RWPE2 (cell line): ENCODE data around the gene ST3GAL5.

Experiments
- ATAC-seq: fragments of 200-7000 bp; cut with Tn5 transposase; 3 replicates; pipeline ENCODE4 v1.9.1; 2021; ENCODE audit warnings: low read depth
- DNase-seq: peaks from one replicate; pipeline ENCODE4 v3.0.0-alpha.2; 2020; ENCODE audit warnings: low spot score
- H3K27ac ChIP-seq: fragments of 450-650 bp; 2 replicates; pipeline ENCODE4 v1.5.1; 2017; ENCODE audit warnings: mild to moderate bottlenecking; ENCODE audit not compliant: poor library complexity, severe bottlenecking
- H3K27me3 ChIP-seq: fragments of 250-450 bp; sonication (Bioruptor Pico); 2 replicates; pipeline ENCODE4 v1.5.1; 2021; ENCODE audit warnings: mild to moderate bottlenecking, moderate library complexity; ENCODE audit not compliant: insufficient read depth, poor library complexity, severe bottlenecking
- H3K36me3 ChIP-seq: fragments of 250-450 bp; sonication (Bioruptor Pico); 2 replicates; pipeline ENCODE4 v1.5.1; 2020; ENCODE audit warnings: low read depth, mild to moderate bottlenecking, moderate library complexity
- H3K4me1 ChIP-seq: fragments of 250-450 bp; sonication (Bioruptor Pico); 2 replicates; pipeline ENCODE4 v1.5.1; 2021; ENCODE audit warnings: mild to moderate bottlenecking, moderate library complexity; ENCODE audit not compliant: insufficient read depth, poor library complexity, severe bottlenecking
- H3K4me3 ChIP-seq: fragments of 250-450 bp; sonication (Bioruptor Pico); 2 replicates; pipeline ENCODE4 v1.5.1; 2021; ENCODE audit warnings: mild to moderate bottlenecking, moderate library complexity; ENCODE audit not compliant: severe bottlenecking
- H3K9me3 ChIP-seq: fragments of 250-450 bp; sonication (Bioruptor Pico); 2 replicates; pipeline ENCODE4 v1.5.1; 2021; ENCODE audit warnings: mild to moderate bottlenecking, moderate library complexity; ENCODE audit not compliant: severe bottlenecking
- CTCF ChIP-seq: fragments of 450-650 bp; IDR thresholded peaks from one replicate; pipeline ENCODE4 v1.5.1; 2017; ENCODE audit warnings: mild to moderate bottlenecking, moderate library complexity; ENCODE audit not compliant: poor library complexity, severe bottlenecking

Gene ST3GAL5

GRCh38 chr2:85893428-85894258 is 4.9 kb upstream of the ST3GAL5 start:
- H3K4me1 ChIP-seq, result peaks cover 34% of the 10 kb centered on the region
- H3K36me3 ChIP-seq, result no peaks in the 10 kb centered on the region
- H3K27me3 ChIP-seq, result no peaks in the 10 kb centered on the region
- no peak for TF ChIP-seq CTCF
- ATAC-seq (peak; percentile 84), DNase-seq (peak; percentile 70)
- H3K27ac ChIP-seq, result peak overlapping the region; percentile 96
- H3K9me3 ChIP-seq, result peaks cover 3% of the 10 kb centered on the region
- no peak overlapping the region for H3K4me3 ChIP-seq

GRCh38 chr2:85892216-85892944 is 3.6 kb upstream of the ST3GAL5 start:
- no peak for TF ChIP-seq CTCF
- Histone ChIP-seq H3K27me3 (no peaks in the 10 kb centered on the region), H3K9me3 (peaks cover 3% of the 10 kb centered on the region), H3K36me3 (no peaks in the 10 kb centered on the region), H3K4me1 (peaks cover 38% of the 10 kb centered on the region), H3K4me3 (no peak overlapping the region), H3K27ac (peak overlapping the region; percentile 96)
- DNase-seq (no peak), ATAC-seq (no peak)

GRCh38 chr2:85890522-85891176 is 1.9 kb upstream of the ST3GAL5 start:
- H3K27ac ChIP-seq, result peak overlapping the region; percentile 70
- DNase-seq, result no peak
- H3K4me1 ChIP-seq, result peaks cover 48% of the 10 kb centered on the region
- no peak for ATAC-seq
- H3K9me3 ChIP-seq, result peaks cover 3% of the 10 kb centered on the region
- H3K4me3 ChIP-seq, result no peak overlapping the region
- H3K27me3 ChIP-seq, result no peaks in the 10 kb centered on the region
- no peak for TF ChIP-seq CTCF
- no peaks in the 10 kb centered on the region for H3K36me3 ChIP-seq

GRCh38 chr2:85889627-85890281 is 964 bp upstream of the ST3GAL5 start:
- no peaks in the 10 kb centered on the region for H3K36me3 ChIP-seq
- peak overlapping the region; percentile 70 for H3K27ac ChIP-seq
- peak overlapping the region; percentile 90 for H3K4me3 ChIP-seq
- TF ChIP-seq CTCF, result no peak
- peaks cover 48% of the 10 kb centered on the region for H3K4me1 ChIP-seq
- H3K27me3 ChIP-seq, result no peaks in the 10 kb centered on the region
- peaks cover 3% of the 10 kb centered on the region for H3K9me3 ChIP-seq
- DNase-seq (no peak), ATAC-seq (no peak)
